Measurements from ENCODE around the gene LILRB5. TPM values are rescaled to one million over a fixed set of nuclear protein-coding genes. Genes with fewer than 3 reads are reported as not detected.

Gene LILRB5
- total and polyA plus RNA-seq, 2 of the 8 experiments (the other 6 are each of a cell fraction or from before 2014, with no cell fraction given) = 0.05 TPM; not detected in 1

- H3K4ac ChIP-seq (replicated peaks; ENCODE audit: insufficient read length, low read depth, low read length) = no peak overlapping the region
- H3K9me3 ChIP-seq (ENCODE audit: insufficient read depth in 2 of 2, low read depth in 1 of 2, low read length in 1 of 2) = no peaks in the 10 kb centered on the region
- H3K36me3 ChIP-seq (ENCODE audit: control insufficient read depth in 2 of 4, insufficient read depth in 4 of 4, low read length in 3 of 4) = peaks cover 47 to 72% (median 63%) of the 10 kb centered on the region in 4 experiments
- CTCF ChIA-PET (ENCODE audit: partially characterized antibody) = interaction anchor here (1.0 to 1.3 kb wide), 2 partner anchors 57 to 187 kb away, joined by 3 read pairs; no protein-coding TSS in a partner anchor
- no peak overlapping the region for H3K56ac ChIP-seq (replicated peaks; ENCODE audit: insufficient read length, low read depth, low read length)
- H3K18ac ChIP-seq (ENCODE audit: extremely low read depth, low read length) = no peak overlapping the region
- H3K23me2 ChIP-seq (ENCODE audit: low read depth, low read length) = peaks cover 20% of the 10 kb centered on the region
- no peak overlapping the region for H4K5ac ChIP-seq (ENCODE audit: insufficient read length, low read depth, low read length)
- H3K4me1 ChIP-seq (replicated peaks in 1 of 4; ENCODE audit: control insufficient read depth in 3 of 4, insufficient read depth in 4 of 4, low read length in 3 of 4) = peaks cover 12 to 25% (median 19%) of the 10 kb centered on the region in 4 experiments
- TF ChIP-seq CHD1 (IDR thresholded peaks at IDR 0.05; ENCODE audit: low read depth, low read length) (no peak), SIN3A (conservative IDR thresholded peaks at IDR 0.05 in 1 of 2, IDR thresholded peaks at IDR 0.05 in 1 of 2; ENCODE audit: low read depth in 1 of 2, low read length in 2 of 2) (no peak), NRF1 (IDR thresholded peaks at IDR 0.05; ENCODE audit: low read depth, low read length) (no peak), POLR2A (IDR thresholded peaks at IDR 0.05; ENCODE audit: control extremely low read depth in 1 of 2, low read depth in 2 of 2, low read length in 2 of 2) (peak; percentile 29 to 56; a peak in 1 of 3 replicates), POLR2AphosphoS5 (IDR thresholded peaks at IDR 0.05; ENCODE audit: low read depth, low read length) (peak; percentile 67)
- H2BK15ac ChIP-seq (ENCODE audit: low read length) = no peak overlapping the region
- no peak overlapping the region for H2BK120ac ChIP-seq (replicated peaks; ENCODE audit: low read depth, low read length)
- POLR2A ChIA-PET (ENCODE audit: partially characterized antibody) = interaction anchor here (0.7 to 23.4 kb wide), 23 partner anchors 9 to 217 kb away, joined by 3 to 909 read pairs (median 5); partner anchors contain the start of genes LILRB3, LILRB5, MBOAT7 and RPS9
- H4K8ac ChIP-seq (ENCODE audit: extremely low read depth, insufficient read depth, low read length) = no peak overlapping the region
- H2AFZ ChIP-seq (ENCODE audit: low read length) = no peak overlapping the region
- no peak overlapping the region for H2BK5ac ChIP-seq (ENCODE audit: low read depth, low read length)
- no peak overlapping the region for H3K14ac ChIP-seq (ENCODE audit: insufficient read length)
- peak overlapping the region in 2 of 4 experiments; percentile 12 to 19; a peak in 1 of 8 replicates for H3K4me3 ChIP-seq (ENCODE audit: extremely low read depth in 1 of 4, insufficient read depth in 2 of 4, low read depth in 3 of 4, low read length in 4 of 4)
- H3K27ac ChIP-seq (ENCODE audit: low read depth, low read length) = no peak overlapping the region
- H4K91ac ChIP-seq (replicated peaks; ENCODE audit: insufficient read length, low read length) = no peak overlapping the region
- DNase-seq (ENCODE audit: low read depth in 1 of 2, low spot score in 2 of 2) (no peak), FAIRE-seq (no peak)
- no peak overlapping the region for H2BK20ac ChIP-seq (ENCODE audit: low read length)
- H3K23ac ChIP-seq (ENCODE audit: insufficient read length) = no peak overlapping the region
- H2BK12ac ChIP-seq (ENCODE audit: low read depth, low read length) = no peak overlapping the region
- 87% methylated on average over 4 of the region's 4 CpGs; no CpG with 5 or more reads in 1 of the 2 experiments for WGBS, 2 experiments (ENCODE audit: extremely low coverage in 1 of 2, insufficient coverage in 1 of 2, insufficient read length in 1 of 2, insufficient replicate concordance in 2 of 2, low coverage in 1 of 2, low lambda C conversion rate in 2 of 2, missing lambda C conversion rate in 1 of 2)
- peaks cover 32 to 64% of the 10 kb centered on the region in 2 experiments for H3K79me2 ChIP-seq (ENCODE audit: control insufficient read depth in 1 of 2, insufficient read depth in 2 of 2, low read length in 2 of 2)
- peaks cover 57 to 62% of the 10 kb centered on the region in 2 experiments for H4K20me1 ChIP-seq (replicated peaks in 1 of 2; ENCODE audit: control insufficient read depth in 1 of 2, insufficient read depth in 2 of 2, low read length in 2 of 2)
- no peak overlapping the region for H2AK5ac ChIP-seq (ENCODE audit: low read depth, low read length)
- peak overlapping the region; percentile 17 to 60; a peak in 3 of 4 replicates for H3K4me2 ChIP-seq (ENCODE audit: insufficient read depth in 1 of 2, low read depth in 2 of 2, low read length in 2 of 2)
- H3K79me1 ChIP-seq (ENCODE audit: low read depth, low read length) = peaks cover 21% of the 10 kb centered on the region
- H3K27me3 ChIP-seq (replicated peaks in 1 of 4; ENCODE audit: control insufficient read depth in 3 of 4, extremely low read depth in 1 of 4, insufficient read depth in 3 of 4, low read length in 3 of 4) = no peaks in the 10 kb centered on the region
- peak overlapping the region in 2 of 4 experiments; percentile 14 to 25; a peak in 4 of 7 replicates for H3K9ac ChIP-seq (replicated peaks in 1 of 4; ENCODE audit: extremely low read depth in 1 of 4, low read depth in 3 of 4, low read length in 3 of 4)
Observed at GRCh38 chr19:54204767-54205468, 52.2 kb downstream of the LILRB5 start.

All from H1 (cell line).